Measurements from ENCODE around the gene C12orf75.

- TF ChIP-seq ZNF521 (tag by site-specific recombination; IDR thresholded peaks at IDR 0.05) (no peak), CTCF (tag by site-specific recombination; IDR thresholded peaks at IDR 0.05) (no peak), ZNF10 (tag by site-specific recombination; IDR thresholded peaks at IDR 0.05) (no peak)
These were observed 76.0 kb downstream of the C12orf75 start for GRCh38 chr12:105406497-105406896.
